ENCODE results near the gene FGF19. TPM values are rescaled to one million over a fixed set of nuclear protein-coding genes. Genes with fewer than 3 reads are reported as not detected.

FGF19 gene
- polyA plus RNA-seq, 1 experiment = not detected

DNA sequence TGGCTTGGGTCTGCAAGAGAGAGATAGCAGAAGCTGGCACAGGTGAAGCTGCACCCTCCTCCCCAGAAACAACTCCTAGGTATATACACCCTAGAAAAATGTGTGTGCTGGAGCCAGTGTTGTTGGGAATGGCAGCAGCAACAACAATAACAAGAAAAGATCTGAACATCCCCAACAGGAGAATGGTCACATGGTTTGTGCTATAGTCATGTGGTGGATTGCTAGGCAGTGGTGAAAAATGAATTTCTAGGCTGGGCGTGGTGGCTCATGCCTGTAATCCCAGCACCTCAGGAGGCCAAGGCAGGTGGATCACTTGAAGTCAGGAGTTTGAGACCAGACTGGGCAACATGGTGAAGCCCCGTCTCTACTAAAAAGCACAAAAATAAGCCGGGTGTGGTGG, 31.0 kb upstream of the FGF19 start:
- ChIA-PET CTCF (no interaction called here), POLR2A (no interaction called here)
- DNase-seq (ENCODE audit: low read depth) = no peak
- no peak overlapping the region for H3K4me3 ChIP-seq (ENCODE audit: low read depth, low read length)
- peaks cover 5% of the 10 kb centered on the region; the same call in 1 of the 2 replicates for H3K27me3 ChIP-seq (ENCODE audit: control insufficient read depth, insufficient read depth, low read length)
- TF ChIP-seq, protein P1, sequence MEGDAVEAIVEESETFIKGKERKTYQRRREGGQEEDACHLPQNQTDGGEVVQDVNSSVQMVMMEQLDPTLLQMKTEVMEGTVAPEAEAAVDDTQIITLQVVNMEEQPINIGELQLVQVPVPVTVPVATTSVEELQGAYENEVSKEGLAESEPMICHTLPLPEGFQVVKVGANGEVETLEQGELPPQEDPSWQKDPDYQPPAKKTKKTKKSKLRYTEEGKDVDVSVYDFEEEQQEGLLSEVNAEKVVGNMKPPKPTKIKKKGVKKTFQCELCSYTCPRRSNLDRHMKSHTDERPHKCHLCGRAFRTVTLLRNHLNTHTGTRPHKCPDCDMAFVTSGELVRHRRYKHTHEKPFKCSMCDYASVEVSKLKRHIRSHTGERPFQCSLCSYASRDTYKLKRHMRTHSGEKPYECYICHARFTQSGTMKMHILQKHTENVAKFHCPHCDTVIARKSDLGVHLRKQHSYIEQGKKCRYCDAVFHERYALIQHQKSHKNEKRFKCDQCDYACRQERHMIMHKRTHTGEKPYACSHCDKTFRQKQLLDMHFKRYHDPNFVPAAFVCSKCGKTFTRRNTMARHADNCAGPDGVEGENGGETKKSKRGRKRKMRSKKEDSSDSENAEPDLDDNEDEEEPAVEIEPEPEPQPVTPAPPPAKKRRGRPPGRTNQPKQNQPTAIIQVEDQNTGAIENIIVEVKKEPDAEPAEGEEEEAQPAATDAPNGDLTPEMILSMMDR (IDR thresholded peaks at IDR 0.05; ENCODE audit: insufficient read depth, low read depth, low read length) = no peak
- no peaks in the 10 kb centered on the region for H3K36me3 ChIP-seq (ENCODE audit: control insufficient read depth, insufficient read depth, low read length)

DNA sequence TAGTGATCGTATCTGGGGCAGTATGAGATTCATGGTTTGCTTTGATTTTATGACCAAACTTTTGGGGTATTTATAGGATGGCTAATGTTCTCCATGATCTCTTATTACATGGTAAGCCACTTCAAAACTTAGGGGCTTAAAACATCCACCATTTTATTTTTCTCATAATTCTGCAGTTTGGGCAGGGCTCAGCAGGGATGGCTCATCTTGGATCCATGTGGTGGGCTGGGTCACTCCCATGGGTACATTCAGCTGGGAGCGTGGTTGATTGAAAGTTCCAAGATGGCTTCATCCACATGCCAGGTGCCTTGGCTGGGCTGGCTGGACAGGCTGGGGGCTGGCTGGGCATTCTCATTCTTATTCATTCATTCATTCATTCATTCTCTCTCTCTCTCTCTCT, 30.5 kb upstream of the FGF19 start:
- Histone ChIP-seq H3K4me3 (ENCODE audit: low read depth, low read length) (no peak overlapping the region), H3K27me3 (ENCODE audit: control insufficient read depth, insufficient read depth, low read length) (peaks cover 7% of the 10 kb centered on the region), H3K36me3 (ENCODE audit: control insufficient read depth, insufficient read depth, low read length) (no peaks in the 10 kb centered on the region)
- DNase-seq (ENCODE audit: low read depth) = no peak
- POLR2A ChIA-PET = no interaction called here
- TF ChIP-seq, protein P1 (IDR thresholded peaks at IDR 0.05; ENCODE audit: insufficient read depth, low read depth, low read length) = no peak
- CTCF ChIA-PET = no interaction called here

DNA sequence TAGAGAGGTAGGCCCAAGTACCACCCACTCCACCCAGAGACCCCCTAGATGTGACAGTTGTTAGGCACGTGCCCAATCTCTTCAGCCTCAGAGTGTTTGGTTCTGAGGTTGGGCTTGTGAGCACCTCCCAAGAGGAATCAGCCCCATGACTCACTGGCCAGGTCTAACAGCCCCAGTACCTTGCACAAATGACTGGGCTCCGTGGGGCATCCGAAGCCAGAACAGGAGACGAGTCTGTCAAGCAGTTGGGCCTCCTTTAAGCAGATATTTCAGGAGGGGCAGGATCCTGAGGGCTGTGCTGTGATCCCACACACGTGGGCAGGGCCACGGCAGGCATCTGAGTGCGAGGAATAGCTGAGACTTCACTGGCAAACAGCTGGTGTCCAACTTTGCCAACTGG, 29.1 kb upstream of the FGF19 start:
- no peak for DNase-seq (ENCODE audit: low read depth)
- Histone ChIP-seq H3K4me3 (ENCODE audit: low read depth, low read length) (no peak overlapping the region), H3K36me3 (ENCODE audit: control insufficient read depth, insufficient read depth, low read length) (no peaks in the 10 kb centered on the region), H3K27me3 (ENCODE audit: control insufficient read depth, insufficient read depth, low read length) (peaks cover 9% of the 10 kb centered on the region)
- ChIA-PET CTCF (no interaction called here), POLR2A (no interaction called here)
- TF ChIP-seq, protein P1 (IDR thresholded peaks at IDR 0.05; ENCODE audit: insufficient read depth, low read depth, low read length) = no peak

DNA sequence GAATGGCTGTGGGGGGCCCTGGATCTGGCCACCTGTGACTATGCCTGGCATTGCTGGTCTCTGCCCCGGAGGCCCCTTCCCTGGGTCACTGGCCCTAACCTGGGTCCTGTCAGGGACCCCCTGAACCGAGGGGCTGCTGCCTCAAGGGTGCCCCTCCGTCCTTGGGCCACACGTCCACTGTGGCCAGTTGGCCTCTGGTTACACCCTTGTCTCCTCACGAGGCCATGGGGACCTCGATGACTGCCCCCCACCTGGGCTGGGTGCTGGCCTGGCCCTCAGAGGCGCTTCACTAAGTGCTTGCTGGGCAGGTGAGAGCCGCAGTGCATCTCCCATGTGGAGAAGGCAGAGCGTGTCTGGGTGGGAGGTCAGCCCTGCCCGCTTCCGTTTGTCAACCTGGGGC, 27.3 kb upstream of the FGF19 start:
- Histone ChIP-seq H3K4me3 (ENCODE audit: low read depth, low read length) (no peak overlapping the region), H3K36me3 (ENCODE audit: control insufficient read depth, insufficient read depth, low read length) (no peaks in the 10 kb centered on the region), H3K27me3 (ENCODE audit: control insufficient read depth, insufficient read depth, low read length) (peaks cover 11% of the 10 kb centered on the region)
- TF ChIP-seq, protein P1 (IDR thresholded peaks at IDR 0.05; ENCODE audit: insufficient read depth, low read depth, low read length) = no peak
- ChIA-PET CTCF (no interaction called here), POLR2A (no interaction called here)
- DNase-seq (ENCODE audit: low read depth) = no peak

GRCh38 chr11:69730500-69730899, 26.7 kb upstream of the FGF19 start:
- CTCF ChIA-PET = no interaction called here
- peaks cover 11% of the 10 kb centered on the region for H3K27me3 ChIP-seq (ENCODE audit: control insufficient read depth, insufficient read depth, low read length)
- no peaks in the 10 kb centered on the region for H3K36me3 ChIP-seq (ENCODE audit: control insufficient read depth, insufficient read depth, low read length)
- H3K4me3 ChIP-seq (ENCODE audit: low read depth, low read length) = no peak overlapping the region
- POLR2A ChIA-PET = no interaction called here
- TF ChIP-seq, protein P1 (IDR thresholded peaks at IDR 0.05; ENCODE audit: insufficient read depth, low read depth, low read length) = no peak
- no peak for DNase-seq (ENCODE audit: low read depth)
